SU-DHL-6 (cell line): ENCODE data around the gene FBLN7.

Source experiments
- H2AFZ ChIP-seq: fragments of 200-600 bp; sonication (generic); 2 replicates; pipeline ENCODE4 v1.6.1; 2014; ENCODE audit warnings: low read depth, mild to moderate bottlenecking, moderate library complexity, mixed read lengths, antibody characterized with exemption, low read length; ENCODE audit not compliant: severe bottlenecking
- H3F3A ChIP-seq: fragments of 200-600 bp; shearing (Covaris generic); 2 replicates; pipeline ENCODE4 v1.6.0; 2016; ENCODE audit warnings: antibody characterized with exemption, mild to moderate bottlenecking; ENCODE audit not compliant: insufficient read depth
- H3K27ac ChIP-seq: fragments of 200-600 bp; sonication (generic); 2 replicates; pipeline ENCODE4 v1.5.1; 2016; ENCODE audit warnings: low read depth, mild to moderate bottlenecking, low read length, moderate library complexity, mixed read lengths
- H3K27me3 ChIP-seq: fragments of 200-600 bp; sonication (generic), shearing (Covaris generic); 2 replicates; pipeline ENCODE4 v1.6.0; 2014; ENCODE audit warnings: mild to moderate bottlenecking, low read length
- H3K36me3 ChIP-seq: fragments of 200-600 bp; sonication (generic); 2 replicates; pipeline ENCODE4 v1.6.1; 2014; ENCODE audit warnings: mild to moderate bottlenecking, low read length, mixed read lengths
- H3K4me2 ChIP-seq: fragments of 300-600, 200-600 bp; shearing (Covaris generic), sonication (generic); 2 replicates; pipeline ENCODE4 v1.6.0; 2014; ENCODE audit warnings: low read length, low read depth, mild to moderate bottlenecking; ENCODE audit not compliant: poor library complexity, severe bottlenecking
- H3K4me3 ChIP-seq: fragments of 200-600 bp; sonication (generic); 2 replicates; pipeline ENCODE4 v1.5.1; 2014; ENCODE audit warnings: antibody characterized with exemption, low read length, mild to moderate bottlenecking, mixed read lengths; ENCODE audit not compliant: insufficient read depth, poor library complexity, severe bottlenecking
- H3K79me2 ChIP-seq: fragments of 200-600 bp; sonication (generic); 2 replicates; pipeline ENCODE4 v1.6.1; 2014; ENCODE audit warnings: mild to moderate bottlenecking, low read length, moderate library complexity; ENCODE audit not compliant: insufficient read depth
- H3K9ac ChIP-seq: fragments of 200-600 bp; sonication (generic); 2 replicates; pipeline ENCODE4 v1.7.0; 2014; ENCODE audit warnings: mild to moderate bottlenecking, low read length
- H3K9me2 ChIP-seq: fragments of 200-600 bp; sonication (generic); replicated peaks from 2 replicates; pipeline ENCODE4 v1.6.1; 2014; ENCODE audit warnings: low read length; ENCODE audit not compliant: insufficient read depth
- H3K9me3 ChIP-seq: fragments of 200-600 bp; sonication (generic); 2 replicates; pipeline ENCODE4 v1.6.1; 2014; ENCODE audit warnings: low read length, mixed read lengths; ENCODE audit not compliant: insufficient read depth
- H4K20me1 ChIP-seq: fragments of 200-600 bp; sonication (generic); 2 replicates; pipeline ENCODE4 v1.6.1; 2014; ENCODE audit warnings: low read depth, mild to moderate bottlenecking, antibody characterized with exemption, low read length, moderate library complexity, mixed read lengths
- CTCF ChIP-seq: fragments of 200-600 bp; sonication (generic); IDR thresholded peaks from one replicate; pipeline ENCODE4 v1.5.1; 2017; ENCODE audit warnings: antibody characterized with exemption, mild to moderate bottlenecking, low read length, moderate library complexity; ENCODE audit not compliant: insufficient read depth, poor library complexity, severe bottlenecking
- EZH2phosphoT487 ChIP-seq: fragments of 200-600 bp; sonication (generic), shearing (Covaris generic); conservative IDR thresholded peaks from 2 replicates; pipeline ENCODE4 v1.6.1; 2018; ENCODE audit warnings: mild to moderate bottlenecking, antibody characterized with exemption, low read length, moderate library complexity, mixed read lengths

Gene FBLN7

GRCh38 chr2:112154246-112155117, 16.3 kb downstream of the FBLN7 start:
- no peak overlapping the region for H3K4me3 ChIP-seq

GRCh38 chr2:112155331-112156151, 17.4 kb downstream of the FBLN7 start:
- H3K27me3 ChIP-seq: no peaks in the 10 kb centered on the region
- peak overlapping the region; percentile 10 for H3K4me2 ChIP-seq
- no peak overlapping the region for H3K4me3 ChIP-seq
- H3K27ac ChIP-seq: no peak overlapping the region
- H2AFZ ChIP-seq: peak overlapping the region; percentile 29
- H3K9ac ChIP-seq: 0 out of 2 replicates have a peak overlapping the region, but pooled peaks have one; percentile 0
- H3K9me2 ChIP-seq: no peaks in the 10 kb centered on the region
- no peaks in the 10 kb centered on the region for H3K9me3 ChIP-seq
- TF ChIP-seq EZH2phosphoT487: no peak
- TF ChIP-seq CTCF: no peak
- peaks cover 5% of the 10 kb centered on the region for H3F3A ChIP-seq
- no peaks in the 10 kb centered on the region for H3K36me3 ChIP-seq
- H4K20me1 ChIP-seq: no peaks in the 10 kb centered on the region
- H3K79me2 ChIP-seq: no peaks in the 10 kb centered on the region

More at GRCh38 chr2:112154246-112155117, 16.3 kb downstream of the FBLN7 start:
- no peaks in the 10 kb centered on the region for H3K36me3 ChIP-seq
- no peak overlapping the region for H3K27ac ChIP-seq
- H3K27me3 ChIP-seq: no peaks in the 10 kb centered on the region
- H3F3A ChIP-seq: peaks cover 5% of the 10 kb centered on the region
- no peaks in the 10 kb centered on the region for H3K79me2 ChIP-seq
- peak overlapping the region; percentile 10 for H3K4me2 ChIP-seq
- no peak for TF ChIP-seq CTCF
- TF ChIP-seq EZH2phosphoT487: no peak
- no peak overlapping the region for H3K9ac ChIP-seq
- H3K9me2 ChIP-seq: no peaks in the 10 kb centered on the region
- H3K9me3 ChIP-seq: no peaks in the 10 kb centered on the region
- H2AFZ ChIP-seq: peak overlapping the region; percentile 29
- no peaks in the 10 kb centered on the region for H4K20me1 ChIP-seq

- Histone ChIP-seq H3K9ac (no peak overlapping the region), H4K20me1 (no peaks in the 10 kb centered on the region), H3K27ac (no peak overlapping the region), H3K4me3 (no peak overlapping the region), H3K9me2 (no peaks in the 10 kb centered on the region), H3K4me2 (no peak overlapping the region), H3K9me3 (no peaks in the 10 kb centered on the region), H3K79me2 (no peaks in the 10 kb centered on the region), H3K27me3 (no peaks in the 10 kb centered on the region), H3K36me3 (no peaks in the 10 kb centered on the region), H2AFZ (peak overlapping the region; percentile 29), H3F3A (peaks cover 5% of the 10 kb centered on the region)
- TF ChIP-seq CTCF (no peak), EZH2phosphoT487 (no peak)
Observed at GRCh38 chr2:112156152-112156986, 18.2 kb downstream of the FBLN7 start.
